H9 (cell line): ENCODE data around the gene EPB41L2. TPM values are rescaled to one million over a fixed set of nuclear protein-coding genes. Genes with fewer than 3 reads are reported as not detected.
A peak's percentile ranks its signal among the peaks of the same experiment; 100 is the strongest.

Experiments
- DNase-seq: peaks from one replicate; pipeline ENCODE4 v3.0.0-alpha.2; 2017
- H2AFZ ChIP-seq: one replicate; pipeline ENCODE4 v1.6.1; 2013; ENCODE audit warnings: mild to moderate bottlenecking, low read length, control low read depth, moderate library complexity
- H2AK5ac ChIP-seq: 2 replicates; pipeline ENCODE4 v1.6.1; 2013; ENCODE audit warnings: low read length, control low read depth, mixed read lengths; ENCODE audit not compliant: insufficient read length
- H2BK120ac ChIP-seq: one replicate; pipeline ENCODE4 v1.6.1; 2013; ENCODE audit warnings: low read depth, mild to moderate bottlenecking, low read length, control low read depth, inconsistent platforms; ENCODE audit not compliant: poor library complexity, severe bottlenecking
- H2BK12ac ChIP-seq: 2 replicates; pipeline ENCODE4 v1.6.1; 2013; ENCODE audit warnings: low read length, control low read depth, mixed read lengths, low read depth; ENCODE audit not compliant: insufficient read length
- H2BK15ac ChIP-seq: 2 replicates; pipeline ENCODE4 v1.6.1; 2013; ENCODE audit warnings: low read depth, low read length, control low read depth
- H2BK20ac ChIP-seq: one replicate; pipeline ENCODE4 v1.6.1; 2013; ENCODE audit warnings: low read depth, mild to moderate bottlenecking, low read length, control low read depth, inconsistent platforms; ENCODE audit not compliant: poor library complexity, severe bottlenecking
- H2BK5ac ChIP-seq: 2 replicates; pipeline ENCODE4 v1.6.1; 2013; ENCODE audit warnings: low read length, control low read depth, mixed read lengths; ENCODE audit not compliant: insufficient read length
- H3K14ac ChIP-seq: 2 replicates; pipeline ENCODE4 v1.6.1; 2013; ENCODE audit warnings: low read length, control low read depth; ENCODE audit not compliant: insufficient read depth
- H3K18ac ChIP-seq: 2 replicates; pipeline ENCODE4 v1.6.1; 2013; ENCODE audit warnings: low read depth, mild to moderate bottlenecking, mixed read lengths, low read length, control low read depth; ENCODE audit not compliant: insufficient read length
- H3K23ac ChIP-seq: 2 replicates; pipeline ENCODE4 v1.6.1; 2013; ENCODE audit warnings: low read length, control low read depth, mixed read lengths, low read depth; ENCODE audit not compliant: insufficient read length
- H3K23me2 ChIP-seq: 2 replicates; pipeline ENCODE4 v1.6.1; 2013; ENCODE audit warnings: low read depth, mild to moderate bottlenecking, mixed read lengths, low read length, control low read depth; ENCODE audit not compliant: insufficient read length, poor library complexity, severe bottlenecking
- H3K27ac ChIP-seq: 2 replicates; pipeline ENCODE4 v1.5.1; 2013; ENCODE audit warnings: low read length, control low read depth, mixed read lengths, low read depth; ENCODE audit not compliant: insufficient read length
- H3K27me3 ChIP-seq: 2 replicates; pipeline ENCODE4 v1.6.1; 2013; ENCODE audit warnings: low read length, control low read depth, inconsistent platforms; ENCODE audit not compliant: insufficient read depth
- H3K4ac ChIP-seq: 2 replicates; pipeline ENCODE4 v1.6.1; 2013; ENCODE audit warnings: low read depth, mild to moderate bottlenecking, control low read depth, inconsistent platforms, low read length, moderate library complexity
- H3K4me1 ChIP-seq: 2 replicates; pipeline ENCODE4 v1.6.1; 2013; ENCODE audit warnings: low read length, control low read depth, inconsistent platforms; ENCODE audit not compliant: insufficient read depth
- H3K4me2 ChIP-seq: 2 replicates; pipeline ENCODE4 v1.6.1; 2013; ENCODE audit warnings: low read length, control low read depth, mixed read lengths; ENCODE audit not compliant: insufficient read length, insufficient read depth
- H3K56ac ChIP-seq: 2 replicates; pipeline ENCODE4 v1.6.1; 2013; ENCODE audit warnings: low read depth, mild to moderate bottlenecking, mixed read lengths, low read length, control low read depth; ENCODE audit not compliant: insufficient read length
- H3K79me1 ChIP-seq: 2 replicates; pipeline ENCODE4 v1.6.1; 2013; ENCODE audit warnings: low read depth, mild to moderate bottlenecking, moderate library complexity, low read length, control low read depth, inconsistent platforms; ENCODE audit not compliant: insufficient read depth, poor library complexity, severe bottlenecking
- H3K79me2 ChIP-seq: 2 replicates; pipeline ENCODE4 v1.6.1; 2013; ENCODE audit warnings: low read length, control low read depth, inconsistent platforms; ENCODE audit not compliant: insufficient read depth
- H3K9ac ChIP-seq: 2 replicates; pipeline ENCODE4 v1.6.1; 2013; ENCODE audit warnings: low read length, control low read depth, mixed read lengths; ENCODE audit not compliant: insufficient read length; ENCODE audit errors: extremely low read depth
- H3K9me3 ChIP-seq: one replicate; pipeline ENCODE4 v1.6.1; 2013; ENCODE audit warnings: low read depth, low read length, inconsistent platforms; ENCODE audit not compliant: control insufficient read depth
- H3T11ph ChIP-seq: one replicate; pipeline ENCODE4 v1.6.1; 2013; ENCODE audit warnings: mild to moderate bottlenecking, low read length, control low read depth, inconsistent platforms
- H4K20me1 ChIP-seq: one replicate; pipeline ENCODE4 v1.6.1; 2013; ENCODE audit not compliant: control insufficient read depth, insufficient read length, insufficient read depth
- H4K5ac ChIP-seq: 2 replicates; pipeline ENCODE4 v1.6.1; 2013; ENCODE audit warnings: low read depth, mild to moderate bottlenecking, mixed read lengths, low read length, control low read depth; ENCODE audit not compliant: insufficient read length
- H4K8ac ChIP-seq: replicated peaks from 2 replicates; pipeline ENCODE4 v1.6.1; 2013; ENCODE audit warnings: low read length, control low read depth, mixed read lengths, low read depth; ENCODE audit not compliant: insufficient read length
- H4K91ac ChIP-seq: 2 replicates; pipeline ENCODE4 v1.6.1; 2013; ENCODE audit warnings: low read depth, mild to moderate bottlenecking, moderate library complexity, mixed read lengths, low read length, control low read depth; ENCODE audit not compliant: insufficient read length
- H3K27ac Mint-ChIP-seq, 3 experiments: 2 replicates in 2 of 3; 3 replicates in 1 of 3; pipeline ENCODE4 v1.8.0; 2020 to 2021; ENCODE audit warnings: mixed read lengths in 3 of 3, mild to moderate bottlenecking in 1 of 3, moderate library complexity in 1 of 3
- H3K27me3 Mint-ChIP-seq: 2 replicates; pipeline ENCODE4 v1.8.0; 2021; ENCODE audit warnings: low read depth, mild to moderate bottlenecking, moderate library complexity, mixed read lengths
- H3K36me3 Mint-ChIP-seq, 3 experiments: 2 replicates in 2 of 3; 3 replicates in 1 of 3; pipeline ENCODE4 v1.8.0; 2020 to 2021; ENCODE audit warnings: low read depth in 3 of 3, mixed read lengths in 3 of 3; ENCODE audit not compliant: insufficient read depth in 1 of 3
- H3K4me1 Mint-ChIP-seq, 2 experiments: 2 replicates each; pipeline ENCODE4 v1.8.0; 2020; ENCODE audit warnings: mixed read lengths in 2 of 2
- H3K4me3 Mint-ChIP-seq, 2 experiments: 2 replicates in 1 of 2; 3 replicates in 1 of 2; pipeline ENCODE4 v1.8.0; 2020 to 2021; ENCODE audit warnings: mild to moderate bottlenecking in 2 of 2, mixed read lengths in 2 of 2, moderate library complexity in 1 of 2
- H3K9me3 Mint-ChIP-seq, 2 experiments: 2 replicates in 1 of 2; 3 replicates in 1 of 2; pipeline ENCODE4 v1.8.0; 2020; ENCODE audit warnings: mild to moderate bottlenecking in 2 of 2, mixed read lengths in 2 of 2, moderate library complexity in 1 of 2
- CTCF ChIP-seq: fragments of 200-600 bp; sonication (generic); conservative IDR thresholded peaks from 3 replicates; pipeline ENCODE4 v1.8.0; 2021; ENCODE audit warnings: antibody characterized with exemption, mild to moderate bottlenecking
- WGBS: extraction: QIAGEN DNeasy Blood & Tissue Kit; methylation state at CpG from one replicate; pipeline ENCODE4 v1.1.7; 2013; ENCODE audit warnings: missing lambda C conversion rate, low lambda C conversion rate, mixed read lengths; ENCODE audit not compliant: insufficient read length; ENCODE audit errors: extremely low coverage; 5-methylcytosine and 5-hydroxymethylcytosine counted together
- total RNA-seq: library from RNA; stranded (reverse); gene quantifications from 2 replicates; pipeline ENCODE4 v1.2.1, GENCODE V29; 2021

Gene EPB41L2
- total RNA-seq, 1 experiment from 2014 or later: 90.2 TPM

DNA sequence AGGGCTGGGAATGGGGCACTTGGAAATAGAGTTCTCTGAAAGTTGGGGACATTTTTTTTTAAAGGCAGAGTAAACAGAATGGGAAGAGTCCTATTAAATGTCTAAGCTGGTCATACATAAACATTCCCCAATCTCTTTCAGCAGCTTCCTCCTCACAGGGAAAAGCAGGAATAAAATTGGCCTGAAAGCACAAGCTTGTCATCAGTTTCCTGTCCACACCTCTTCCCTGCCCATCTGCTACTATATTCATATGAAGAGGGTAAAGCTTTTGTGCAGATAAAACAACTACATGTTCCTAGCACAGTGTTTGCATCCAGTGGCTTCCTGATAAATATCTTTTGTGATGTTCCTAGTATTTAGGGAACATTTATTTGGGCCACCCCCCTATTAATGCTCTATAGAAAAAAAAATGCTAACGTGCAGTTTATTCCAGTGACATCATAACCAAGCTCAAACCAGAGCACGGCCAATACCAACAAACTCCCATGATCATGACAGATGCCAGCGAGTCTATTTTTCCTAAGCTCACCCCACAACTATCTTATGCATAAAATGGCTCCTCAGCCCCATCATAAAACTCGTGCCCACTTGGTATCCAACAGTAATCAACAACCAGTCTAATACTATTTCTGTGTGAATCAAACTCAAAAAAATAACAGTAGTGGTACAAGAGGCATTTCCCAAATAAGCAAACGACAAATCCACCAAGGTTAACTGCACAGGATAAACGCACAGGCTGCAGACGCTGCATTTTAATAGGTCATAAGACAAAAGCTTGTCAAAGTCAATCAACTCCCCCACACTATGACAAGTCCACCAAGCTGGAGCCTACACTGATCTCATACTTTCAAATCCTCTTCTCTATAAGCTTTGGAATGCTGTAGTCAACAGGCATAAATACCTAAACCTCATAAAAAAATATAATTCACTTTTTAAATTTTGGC is 95.3 kb downstream of the EPB41L2 start:
- Histone ChIP-seq H3K14ac (no peak overlapping the region), H3K79me2 (peaks cover 2% of the 10 kb centered on the region; the same call in 1 of the 2 replicates), H2BK20ac (no peak overlapping the region), H4K20me1 (no peaks in the 10 kb centered on the region), H4K5ac (no peak overlapping the region), H3K56ac (no peak overlapping the region), H3K4me2 (no peak overlapping the region), H3K4ac (no peak overlapping the region), H2AFZ (no peak overlapping the region), H3K9ac (no peak overlapping the region), H3K27me3 (no peaks in the 10 kb centered on the region), H3K27ac (peak overlapping the region; percentile 11), H3K23me2 (no peaks in the 10 kb centered on the region), H2BK120ac (no peak overlapping the region), H2BK15ac (no peak overlapping the region), H4K91ac (no peak overlapping the region), H2BK12ac (no peak overlapping the region), H3K18ac (no peak overlapping the region), H3K4me1 (peaks cover 21% of the 10 kb centered on the region), H3K9me3 (no peaks in the 10 kb centered on the region), H2AK5ac (no peak overlapping the region), H3K79me1 (no peaks in the 10 kb centered on the region), H3K23ac (no peak overlapping the region), H4K8ac (no peak overlapping the region), H2BK5ac (no peak overlapping the region), H3T11ph (no peak overlapping the region)
- DNase-seq: no peak
- TF ChIP-seq CTCF: no peak
- Mint-ChIP-seq H3K9me3 (no peaks in the 10 kb centered on the region), H3K36me3 (no peaks in the 10 kb centered on the region; a peak in 1 of 7 replicates), H3K4me1 (peaks cover 30 to 33% of the 10 kb centered on the region in 2 experiments), H3K27ac (peak overlapping the region; percentile 57 to 88 (median 63); a peak in 6 of 7 replicates), H3K27me3 (no peaks in the 10 kb centered on the region), H3K4me3 (no peak overlapping the region)
- no CpG with 5 or more reads among the region's 7 CpGs for WGBS
